SK-N-SH (cell line): ENCODE data around the gene CALR3. TPM values are rescaled to one million over a fixed set of nuclear protein-coding genes. Genes with fewer than 3 reads are reported as not detected.
"Not testable (repeated sequence)": the region's sequence is repeated elsewhere in the genome, so short reads cannot be mapped to it uniquely, and the experiment has no call there.

Source experiments
- CTCF ChIA-PET: fragments of 300-600, 350-600 bp; formaldehyde crosslinking; extraction: SDS; loops from one replicate; lab custom pipeline; 2021; lab: Yijun Ruan, JAX
- POLR2A ChIA-PET: fragments of 350-600 bp; sonication (Branson Sonifier 250); formaldehyde crosslinking; extraction: SDS; loops from one replicate; lab custom pipeline; 2020; ENCODE audit warnings: antibody characterized with exemption, inconsistent platforms; lab: Yijun Ruan, JAX
- DNase-seq: peaks from one replicate; pipeline ENCODE4 v3.0.0; 2012
- H2AFZ ChIP-seq: fragments of 200-600 bp; sonication (generic); 2 replicates; pipeline ENCODE4 v1.8.1; 2016; ENCODE audit warnings: antibody characterized with exemption, mild to moderate bottlenecking, low read depth
- H3F3A ChIP-seq: fragments of 200-600 bp; sonication (generic); replicated peaks from 2 replicates; pipeline ENCODE3; 2016; ENCODE audit warnings: antibody characterized with exemption, mild to moderate bottlenecking; ENCODE audit not compliant: insufficient read depth
- H3K27ac ChIP-seq, 2 experiments: fragments of 200-500 bp in 1 of 2; fragments of 200-600 bp in 1 of 2; sonication (Bioruptor generic) in 1 of 2; sonication (generic), shearing (Covaris generic) in 1 of 2; 2 replicates each; pipeline versions ENCODE4 v1.5.1 to v1.6.1; 2014 to 2016; ENCODE audit warnings: low read depth in 2 of 2, inconsistent platforms in 1 of 2, low read length in 1 of 2, mild to moderate bottlenecking in 1 of 2, mixed read lengths in 1 of 2
- H3K27me3 ChIP-seq: fragments of 200-600 bp; sonication (generic), shearing (Covaris generic); 2 replicates; pipeline ENCODE4 v1.6.1; 2016; ENCODE audit warnings: mixed run types; ENCODE audit not compliant: insufficient read depth
- H3K36me3 ChIP-seq, 2 experiments: fragments of 200-500 bp in 1 of 2; fragments of 200-600 bp in 1 of 2; sonication (Bioruptor generic) in 1 of 2; sonication (generic) in 1 of 2; replicated peaks in 1 of 2; 2 replicates each; pipeline versions ENCODE3 to v1.5.1; 2014 to 2016; ENCODE audit warnings: low read length in 1 of 2, mild to moderate bottlenecking in 1 of 2; ENCODE audit not compliant: insufficient read depth in 2 of 2, control insufficient read depth in 1 of 2
- H3K4me1 ChIP-seq, 2 experiments: fragments of 200-500 bp in 1 of 2; fragments of 200-600 bp in 1 of 2; sonication (Bioruptor generic) in 1 of 2; sonication (generic), shearing (Covaris generic) in 1 of 2; 2 replicates each; pipeline versions ENCODE4 v1.5.1 to v1.6.1; 2014 to 2016; ENCODE audit warnings: low read depth in 1 of 2, low read length in 1 of 2, mixed run types in 1 of 2; ENCODE audit not compliant: insufficient read depth in 2 of 2, control insufficient read depth in 1 of 2
- H3K4me2 ChIP-seq: fragments of 200-600 bp; sonication (generic), shearing (Covaris generic); 2 replicates; pipeline ENCODE4 v1.6.1; 2017; ENCODE audit warnings: mixed run types
- H3K4me3 ChIP-seq, 2 experiments: fragments of 200-500 bp in 1 of 2; fragments of 200-600 bp in 1 of 2; sonication (Bioruptor generic) in 1 of 2; sonication (generic), shearing (Covaris generic) in 1 of 2; 2 replicates each; pipeline versions ENCODE4 v1.5.1 to v1.8.1; 2014 to 2016; ENCODE audit warnings: low read depth in 2 of 2, inconsistent platforms in 1 of 2, low read length in 1 of 2, mild to moderate bottlenecking in 1 of 2, mixed read lengths in 1 of 2, moderate library complexity in 1 of 2
- H3K79me2 ChIP-seq: fragments of 200-600 bp; sonication (generic); 2 replicates; pipeline ENCODE4 v1.8.1; 2017; ENCODE audit warnings: mild to moderate bottlenecking; ENCODE audit not compliant: insufficient read depth
- H3K9ac ChIP-seq: fragments of 200-600 bp; sonication (generic); 2 replicates; pipeline ENCODE4 v1.6.1; 2017; ENCODE audit warnings: mixed run types
- H3K9me2 ChIP-seq: fragments of 200-600 bp; sonication (generic); 2 replicates; pipeline ENCODE4 v1.6.1; 2017; ENCODE audit warnings: mixed run types
- H3K9me3 ChIP-seq: fragments of 200-600 bp; sonication (generic); 2 replicates; pipeline ENCODE4 v1.6.1; 2017; ENCODE audit warnings: mixed run types, mild to moderate bottlenecking, moderate library complexity
- H4K20me1 ChIP-seq: fragments of 200-600 bp; sonication (generic); 2 replicates; pipeline ENCODE4 v1.6.1; 2017; ENCODE audit warnings: mild to moderate bottlenecking, mixed run types; ENCODE audit not compliant: insufficient read depth
- CHD2 ChIP-seq: fragments of 150-350 bp; IDR thresholded peaks from 2 replicates; pipeline ENCODE4 v1.6.1; 2018; ENCODE audit warnings: low read length; ENCODE audit not compliant: partially characterized antibody
- GATA2 ChIP-seq: sonication (generic); formaldehyde crosslinking; IDR thresholded peaks from 2 replicates; pipeline ENCODE4 v1.5.0; 2020; ENCODE audit warnings: mild to moderate bottlenecking, missing genetic modification reagents
- MXI1 ChIP-seq: IDR thresholded peaks from 2 replicates; pipeline ENCODE4 v1.6.1; 2012; ENCODE audit warnings: mild to moderate bottlenecking, low read depth, low read length, improper control_type of control experiment
- RAD21 ChIP-seq: IDR thresholded peaks from 2 replicates; pipeline ENCODE4 v1.6.1; 2012; ENCODE audit warnings: mild to moderate bottlenecking, low read length
- RFX5 ChIP-seq: IDR thresholded peaks from 2 replicates; pipeline ENCODE4 v1.6.1; 2012; ENCODE audit warnings: mild to moderate bottlenecking, improper control_type of control experiment, low read length
- RXRA ChIP-seq: IDR thresholded peaks from 2 replicates; pipeline ENCODE4 v1.4.0; 2012; ENCODE audit warnings: low read depth, mild to moderate bottlenecking, borderline replicate concordance
- SMC3 ChIP-seq: IDR thresholded peaks from 2 replicates; pipeline ENCODE4 v1.6.1; 2012; ENCODE audit warnings: low read depth, low read length, improper control_type of control experiment
- TEAD4 ChIP-seq: IDR thresholded peaks from 2 replicates; pipeline ENCODE4 v1.4.0; 2012; ENCODE audit warnings: mild to moderate bottlenecking, borderline replicate concordance; ENCODE audit not compliant: insufficient read depth
- USF1 ChIP-seq: IDR thresholded peaks from 2 replicates; pipeline ENCODE4 v1.4.0; 2012; ENCODE audit warnings: low read depth, borderline replicate concordance
- YY1 ChIP-seq: IDR thresholded peaks from 2 replicates; pipeline ENCODE4 v1.4.0; 2012; ENCODE audit warnings: low read depth, mild to moderate bottlenecking
- WGBS: methylation state at CpG from one replicate; pipeline ENCODE4 v1.1.6; 2017; ENCODE audit warnings: low lambda C conversion rate; 5-methylcytosine and 5-hydroxymethylcytosine counted together
- polyA plus RNA-seq, 3 experiments: library from polyadenylated mRNA; depleted of rRNA; stranded (reverse); fragments of >200 nt; gene quantifications; 2 replicates each; pipeline ENCODE4 v1.2.3, GENCODE V29; 2012
- TF ChIP-seq, protein P1 (sequence below): IDR thresholded peaks from 2 replicates; pipeline ENCODE4 v1.6.1; 2012; ENCODE audit warnings: mild to moderate bottlenecking, low read depth, low read length, moderate library complexity
- TF ChIP-seq, protein P2 (sequence below): IDR thresholded peaks from 2 replicates; pipeline ENCODE4 v1.4.0; 2012; ENCODE audit warnings: low read depth, borderline replicate concordance

The CALR3 gene
- polyA plus RNA-seq, 1 of the 3 experiments (the other 2 are of a cell fraction) = not detected

DNA sequence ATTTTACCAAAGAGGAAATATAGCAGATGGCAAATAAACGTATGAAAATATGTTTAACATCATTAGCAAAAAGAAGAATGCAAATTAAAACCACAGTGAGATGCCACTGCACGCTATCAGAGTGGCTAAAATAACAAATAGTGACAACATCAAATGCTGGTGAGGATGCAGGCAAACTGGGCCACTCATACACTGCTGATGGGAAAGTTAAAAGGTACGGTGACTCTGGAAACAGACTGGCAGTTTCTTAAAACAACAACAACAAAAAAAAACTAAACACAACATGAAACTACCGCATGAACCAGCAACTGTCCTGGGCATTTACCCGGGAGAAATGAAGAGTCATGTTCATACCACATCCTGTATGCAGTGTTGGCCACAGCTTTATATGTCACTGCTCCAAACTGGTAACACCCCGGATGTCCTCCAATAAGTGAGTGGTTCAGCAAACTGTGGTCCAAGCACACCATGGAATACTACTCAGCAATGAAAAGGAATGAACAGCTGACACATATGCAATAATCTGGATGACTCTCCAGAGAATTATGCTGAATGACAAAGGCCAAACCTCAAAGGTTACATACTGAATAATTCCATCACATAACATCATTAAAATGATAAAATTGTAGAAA is 46.5 kb downstream of the CALR3 start:
- Histone ChIP-seq H3K9ac (no peak overlapping the region), H3K4me2 (no peak overlapping the region), H3K79me2 (peaks cover 96% of the 10 kb centered on the region), H3K36me3 (no peaks in the 10 kb centered on the region), H3K4me3 (no peak overlapping the region), H4K20me1 (peaks cover 49% of the 10 kb centered on the region), H2AFZ (no peak overlapping the region), H3K9me3 (no peaks in the 10 kb centered on the region), H3K27me3 (no peaks in the 10 kb centered on the region), H3K27ac (no peak overlapping the region), H3K4me1 (peaks cover 10 to 25% of the 10 kb centered on the region in 2 experiments; a peak in 2 of 4 replicates), H3F3A (no peaks in the 10 kb centered on the region), H3K9me2 (no peaks in the 10 kb centered on the region)
- 90% methylated on average over 5 of the region's 6 CpGs for WGBS
- TF ChIP-seq MXI1 (no peak), SMC3 (no peak), RXRA (no peak), YY1 (no peak), TEAD4 (no peak), RAD21 (no peak), RFX5 (no peak), GATA2 (CRISPR knock-in tag) (no peak), USF1 (no peak), CHD2 (no peak)
- TF ChIP-seq, protein P1, sequence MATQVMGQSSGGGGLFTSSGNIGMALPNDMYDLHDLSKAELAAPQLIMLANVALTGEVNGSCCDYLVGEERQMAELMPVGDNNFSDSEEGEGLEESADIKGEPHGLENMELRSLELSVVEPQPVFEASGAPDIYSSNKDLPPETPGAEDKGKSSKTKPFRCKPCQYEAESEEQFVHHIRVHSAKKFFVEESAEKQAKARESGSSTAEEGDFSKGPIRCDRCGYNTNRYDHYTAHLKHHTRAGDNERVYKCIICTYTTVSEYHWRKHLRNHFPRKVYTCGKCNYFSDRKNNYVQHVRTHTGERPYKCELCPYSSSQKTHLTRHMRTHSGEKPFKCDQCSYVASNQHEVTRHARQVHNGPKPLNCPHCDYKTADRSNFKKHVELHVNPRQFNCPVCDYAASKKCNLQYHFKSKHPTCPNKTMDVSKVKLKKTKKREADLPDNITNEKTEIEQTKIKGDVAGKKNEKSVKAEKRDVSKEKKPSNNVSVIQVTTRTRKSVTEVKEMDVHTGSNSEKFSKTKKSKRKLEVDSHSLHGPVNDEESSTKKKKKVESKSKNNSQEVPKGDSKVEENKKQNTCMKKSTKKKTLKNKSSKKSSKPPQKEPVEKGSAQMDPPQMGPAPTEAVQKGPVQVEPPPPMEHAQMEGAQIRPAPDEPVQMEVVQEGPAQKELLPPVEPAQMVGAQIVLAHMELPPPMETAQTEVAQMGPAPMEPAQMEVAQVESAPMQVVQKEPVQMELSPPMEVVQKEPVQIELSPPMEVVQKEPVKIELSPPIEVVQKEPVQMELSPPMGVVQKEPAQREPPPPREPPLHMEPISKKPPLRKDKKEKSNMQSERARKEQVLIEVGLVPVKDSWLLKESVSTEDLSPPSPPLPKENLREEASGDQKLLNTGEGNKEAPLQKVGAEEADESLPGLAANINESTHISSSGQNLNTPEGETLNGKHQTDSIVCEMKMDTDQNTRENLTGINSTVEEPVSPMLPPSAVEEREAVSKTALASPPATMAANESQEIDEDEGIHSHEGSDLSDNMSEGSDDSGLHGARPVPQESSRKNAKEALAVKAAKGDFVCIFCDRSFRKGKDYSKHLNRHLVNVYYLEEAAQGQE = no peak
- TF ChIP-seq, protein P2, sequence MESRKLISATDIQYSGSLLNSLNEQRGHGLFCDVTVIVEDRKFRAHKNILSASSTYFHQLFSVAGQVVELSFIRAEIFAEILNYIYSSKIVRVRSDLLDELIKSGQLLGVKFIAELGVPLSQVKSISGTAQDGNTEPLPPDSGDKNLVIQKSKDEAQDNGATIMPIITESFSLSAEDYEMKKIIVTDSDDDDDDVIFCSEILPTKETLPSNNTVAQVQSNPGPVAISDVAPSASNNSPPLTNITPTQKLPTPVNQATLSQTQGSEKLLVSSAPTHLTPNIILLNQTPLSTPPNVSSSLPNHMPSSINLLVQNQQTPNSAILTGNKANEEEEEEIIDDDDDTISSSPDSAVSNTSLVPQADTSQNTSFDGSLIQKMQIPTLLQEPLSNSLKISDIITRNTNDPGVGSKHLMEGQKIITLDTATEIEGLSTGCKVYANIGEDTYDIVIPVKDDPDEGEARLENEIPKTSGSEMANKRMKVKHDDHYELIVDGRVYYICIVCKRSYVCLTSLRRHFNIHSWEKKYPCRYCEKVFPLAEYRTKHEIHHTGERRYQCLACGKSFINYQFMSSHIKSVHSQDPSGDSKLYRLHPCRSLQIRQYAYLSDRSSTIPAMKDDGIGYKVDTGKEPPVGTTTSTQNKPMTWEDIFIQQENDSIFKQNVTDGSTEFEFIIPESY = no peak
- DNase-seq = no peak
- ChIA-PET CTCF (interaction anchor here (1.0 kb wide), 1 partner anchor 63 kb away, joined by 3 read pairs; no protein-coding TSS in a partner anchor), POLR2A (no interaction called here)

DNA sequence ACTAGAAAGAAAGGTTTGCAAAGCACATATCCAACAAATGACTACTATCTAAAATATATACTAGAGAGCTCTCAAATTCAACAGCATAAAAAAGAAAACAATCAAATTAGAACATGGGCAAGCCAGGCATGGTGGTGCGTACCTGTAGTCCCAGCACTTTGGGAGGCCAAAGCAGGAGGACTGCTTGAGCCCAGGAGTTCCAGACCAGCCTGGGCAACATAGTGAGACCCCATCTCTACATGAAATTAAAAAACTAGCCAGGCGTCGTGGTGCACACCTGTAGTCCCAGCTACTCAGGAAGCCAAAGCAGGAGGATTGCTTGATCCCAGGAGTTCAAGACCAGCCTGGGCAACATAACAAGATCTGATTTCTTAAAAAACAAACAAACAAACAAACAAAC is 47.1 kb downstream of the CALR3 start:
- peaks cover 96% of the 10 kb centered on the region for H3K79me2 ChIP-seq
- 98% methylated on average over 3 of the region's 3 CpGs for WGBS
- peaks cover 10 to 23% of the 10 kb centered on the region in 2 experiments; a peak in 2 of 4 replicates for H3K4me1 ChIP-seq
- H3K4me3 ChIP-seq, CTCF ChIA-PET, POLR2A ChIA-PET, H2AFZ ChIP-seq, H3K9me2 ChIP-seq, DNase-seq, H3K9me3 ChIP-seq, H3F3A ChIP-seq, H3K4me2 ChIP-seq, H3K27me3 ChIP-seq, H3K27ac ChIP-seq, H3K9ac ChIP-seq, H3K36me3 ChIP-seq: not testable (repeated sequence)
- H4K20me1 ChIP-seq = peaks cover 53% of the 10 kb centered on the region
